ENCODE data around the gene AK1. TPM values are rescaled to one million over a fixed set of nuclear protein-coding genes. Genes with fewer than 3 reads are reported as not detected.

AK1 gene
- 18.3 TPM for total RNA-seq (ENCODE audit: insufficient read depth, low replicate concordance)

GRCh38 chr9:127877566-127877998, at the start of gene AK1:
Gene AK1, minus strand, starts transcription at chr9:127877675. Its CDS starts 3,058 bp downstream, at chr9:127874617.
- peak; percentile 75 for DNase-seq (ENCODE audit: low spot score)

- DNase-seq (ENCODE audit: low spot score), result no peak
Observed at GRCh38 chr9:127926906-127927200, 49.4 kb upstream of the AK1 start.

GRCh38 chr9:127925959-127926905, 48.8 kb upstream of the AK1 start:
- no peak for DNase-seq (ENCODE audit: low spot score)

GRCh38 chr9:127924736-127925444, 47.4 kb upstream of the AK1 start:
- DNase-seq (ENCODE audit: low spot score), result no peak

GRCh38 chr9:127923771-127924170, 46.3 kb upstream of the AK1 start:
- DNase-seq (ENCODE audit: low spot score), result no peak

- DNase-seq (ENCODE audit: low spot score), result no peak
Observed at GRCh38 chr9:127923046-127923445, 45.6 kb upstream of the AK1 start.

- no peak for DNase-seq (ENCODE audit: low spot score)
Observed at GRCh38 chr9:127921557-127922120, 44.2 kb upstream of the AK1 start.

- DNase-seq (ENCODE audit: low spot score), result no peak
Observed at GRCh38 chr9:127920794-127921193, 43.3 kb upstream of the AK1 start.

GRCh38 chr9:127919253-127919815, 41.9 kb upstream of the AK1 start:
- peak; percentile 88 for DNase-seq (ENCODE audit: low spot score)

GRCh38 chr9:127918183-127919107, 41.0 kb upstream of the AK1 start:
- no peak for DNase-seq (ENCODE audit: low spot score)

- DNase-seq (ENCODE audit: low spot score), result no peak
Observed at GRCh38 chr9:127917603-127918002, 40.1 kb upstream of the AK1 start.

GRCh38 chr9:127916720-127917581, 39.5 kb upstream of the AK1 start, which contains the start of gene ST6GALNAC4:
Gene ST6GALNAC4, minus strand, starts transcription at chr9:127917041. Its CDS starts 622 bp downstream, at chr9:127916419.
- DNase-seq (ENCODE audit: low spot score), result peak; percentile 94

- no peak for DNase-seq (ENCODE audit: low spot score)
Observed at GRCh38 chr9:127915801-127916719, 38.6 kb upstream of the AK1 start.

- DNase-seq (ENCODE audit: low spot score), result no peak
Observed at GRCh38 chr9:127915325-127915752, 37.9 kb upstream of the AK1 start.

- no peak for DNase-seq (ENCODE audit: low spot score)
Observed at GRCh38 chr9:127913682-127914081, 36.2 kb upstream of the AK1 start.

GRCh38 chr9:127912882-127913281, 35.4 kb upstream of the AK1 start:
- DNase-seq (ENCODE audit: low spot score), result no peak

GRCh38 chr9:127912296-127912695, 34.8 kb upstream of the AK1 start:
- DNase-seq (ENCODE audit: low spot score), result no peak

- DNase-seq (ENCODE audit: low spot score), result no peak
Observed at GRCh38 chr9:127910613-127911205, 33.2 kb upstream of the AK1 start.
